GM18517 (cell line): ENCODE data around the gene POLN.
A peak's percentile ranks its signal among the peaks of the same experiment; 100 is the strongest.

ENCODE experiments used
- ATAC-seq: cut with Tn5 transposase; IDR thresholded peaks from one replicate; pipeline ENCODE4 v1.9.1; 2021; ENCODE audit warnings: mild to moderate bottlenecking, moderate library complexity; ENCODE audit not compliant: unreplicated experiment

The POLN gene

DNA sequence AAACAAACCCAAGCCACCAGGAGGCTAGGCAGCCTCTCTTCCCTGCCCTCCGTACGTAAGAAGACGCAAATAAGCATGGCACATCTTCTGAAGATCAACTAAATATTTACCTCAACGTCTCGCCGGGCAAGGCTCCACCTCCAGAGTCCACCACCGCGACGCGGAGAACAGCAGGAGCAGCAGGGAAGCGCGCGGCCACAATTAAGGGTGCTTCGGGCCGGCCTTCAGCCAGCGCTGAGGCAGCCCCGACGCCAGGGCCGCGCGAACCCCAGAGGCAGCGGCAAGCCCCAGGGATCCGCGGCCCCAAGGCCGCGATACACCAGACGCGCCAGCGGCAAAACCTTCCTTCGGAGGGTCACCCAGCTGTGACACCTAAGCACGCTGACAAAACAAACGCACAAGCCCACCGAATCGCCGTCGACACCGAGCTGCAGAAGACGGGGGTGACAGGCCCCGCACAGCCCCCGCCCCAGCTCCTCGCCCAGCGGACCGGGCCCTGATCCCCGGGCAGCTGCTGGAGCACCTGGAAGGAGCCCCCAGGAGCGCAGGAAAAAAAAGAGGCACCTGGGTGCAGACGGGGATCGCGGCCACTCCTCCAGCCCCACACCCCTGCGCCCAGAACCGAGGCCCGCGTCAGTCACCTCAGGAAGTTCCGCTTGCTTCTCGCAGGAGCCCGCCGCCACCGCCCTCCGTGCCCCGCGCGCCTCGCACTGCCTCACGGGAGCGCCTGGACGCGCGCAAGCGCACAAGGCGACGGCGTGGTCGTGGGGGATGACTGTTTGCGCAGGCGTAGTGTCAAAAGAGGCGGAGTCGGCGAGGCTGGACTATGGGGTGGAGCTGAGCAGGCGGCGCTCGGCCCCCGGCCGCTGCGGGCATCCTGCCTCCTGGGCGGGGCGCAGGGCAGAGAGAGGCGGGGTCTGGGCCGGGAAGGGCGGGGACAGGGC is at the start of gene POLN, which contains the start of gene HAUS3:
Gene POLN, minus strand, starts transcription at position 712 of the 944 bp plus-strand sequence. CDS start 12,890 bp downstream, outside the sequence.
Gene HAUS3, minus strand, starts transcription at position 712 of the 944 bp plus-strand sequence. CDS start 1,175 bp downstream, outside the sequence.
- peak; percentile 73 for ATAC-seq

DNA sequence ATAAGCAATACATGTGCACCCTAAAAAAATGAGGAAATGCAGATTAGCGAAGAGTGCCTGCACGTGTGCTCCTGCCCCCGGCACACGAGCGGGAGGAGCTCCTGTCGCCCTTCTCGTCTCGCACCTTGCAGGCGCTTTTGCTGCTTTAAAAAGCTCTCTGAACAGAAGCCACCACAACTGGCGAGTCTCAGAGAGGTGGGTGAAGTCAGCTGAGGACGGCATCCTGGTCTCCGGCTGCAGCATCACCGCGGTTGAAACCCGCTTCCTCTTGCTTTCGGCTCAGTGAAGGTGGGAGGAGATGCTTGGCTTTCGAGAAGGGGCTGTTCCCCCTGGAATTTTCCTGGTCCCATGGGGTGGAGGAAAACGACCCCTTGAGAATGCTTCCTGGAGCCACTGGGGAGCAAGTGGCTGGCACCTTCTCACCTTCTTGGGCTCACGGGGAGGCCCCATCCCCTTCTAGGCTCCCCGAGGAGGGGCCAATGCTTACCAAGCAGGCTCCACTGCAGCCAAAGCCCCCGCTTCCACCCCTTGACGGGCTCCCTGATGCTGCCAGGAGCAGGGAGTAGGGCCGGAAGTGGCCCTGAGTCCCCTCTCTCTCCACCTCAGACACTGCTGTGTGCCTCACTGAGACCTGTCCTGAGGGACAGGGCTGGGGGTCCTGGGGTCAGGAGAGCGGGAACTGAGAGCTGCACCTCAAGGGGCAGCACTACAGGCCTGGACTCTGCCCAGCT is 49.2 kb upstream of the POLN start:
- ATAC-seq = no peak

DNA sequence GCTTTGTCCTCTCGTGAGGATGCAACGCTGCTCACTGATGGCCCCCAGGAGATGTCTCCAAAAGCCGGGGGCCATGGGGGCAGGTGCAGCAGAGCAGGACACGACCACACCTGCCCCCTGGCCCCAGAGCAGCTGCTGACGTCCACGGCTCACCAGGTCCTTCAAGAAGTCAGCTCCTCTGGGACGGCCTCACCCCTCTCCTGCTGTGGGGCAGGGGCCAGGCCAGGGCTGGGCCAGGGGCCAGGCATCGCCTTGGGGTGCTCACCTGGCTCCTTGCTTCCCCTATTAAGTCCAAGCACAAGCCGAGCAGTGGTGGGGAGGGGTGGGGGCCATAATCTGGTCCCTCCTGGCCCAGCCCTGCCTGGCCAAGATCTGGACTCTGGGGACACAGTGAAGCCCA is 48.6 kb upstream of the POLN start:
- no peak for ATAC-seq

DNA sequence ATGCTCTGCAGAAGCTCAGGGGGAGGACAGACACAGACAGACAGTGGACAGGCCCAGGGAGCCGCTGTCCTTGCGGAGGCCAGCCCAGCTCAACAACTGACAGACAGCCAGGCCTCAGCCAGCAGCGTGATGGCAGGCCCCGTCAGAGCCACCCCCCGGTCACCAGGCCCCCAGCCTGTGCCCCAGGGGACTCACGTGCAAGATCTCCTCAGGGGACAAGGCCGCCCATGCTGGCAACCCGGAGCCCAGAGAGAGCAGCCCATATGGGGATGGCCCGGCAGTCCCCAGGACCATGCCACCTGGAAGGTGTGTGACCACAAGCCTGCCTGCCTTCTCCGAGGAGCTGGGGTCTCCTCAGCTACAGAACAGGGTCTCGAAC is 48.0 kb upstream of the POLN start:
- no peak for ATAC-seq

DNA sequence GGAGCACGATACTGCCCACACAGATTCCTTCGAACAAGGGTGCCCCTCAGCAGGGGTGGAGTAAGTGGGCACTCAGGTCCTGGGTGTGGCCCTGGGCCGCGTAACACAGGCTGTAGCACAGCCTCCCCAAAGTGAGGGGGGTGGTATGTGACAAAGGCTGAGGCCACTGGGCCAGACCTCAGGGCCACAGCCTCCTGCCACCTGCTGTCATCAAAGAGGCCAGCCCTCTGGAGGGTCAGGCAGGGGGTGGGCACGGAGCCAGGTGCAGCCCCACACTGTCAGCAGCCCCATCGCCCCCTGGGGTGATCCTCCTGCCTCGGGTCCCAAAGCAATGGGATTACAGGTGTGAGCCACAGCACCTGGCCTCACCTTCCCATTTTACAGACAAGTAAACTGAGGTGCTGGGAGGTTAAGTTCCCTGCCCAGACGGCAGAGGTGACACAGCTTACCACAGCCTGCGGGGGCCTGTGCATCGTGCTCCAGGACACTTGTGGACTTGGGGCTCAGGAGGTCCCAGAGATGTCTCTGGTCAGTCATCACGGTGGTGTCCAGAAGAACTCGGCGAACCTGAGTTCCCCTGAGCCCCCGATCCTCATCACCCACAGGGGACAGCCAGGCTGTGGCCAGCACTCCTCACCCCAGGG is 47.5 kb upstream of the POLN start:
- no peak for ATAC-seq

DNA sequence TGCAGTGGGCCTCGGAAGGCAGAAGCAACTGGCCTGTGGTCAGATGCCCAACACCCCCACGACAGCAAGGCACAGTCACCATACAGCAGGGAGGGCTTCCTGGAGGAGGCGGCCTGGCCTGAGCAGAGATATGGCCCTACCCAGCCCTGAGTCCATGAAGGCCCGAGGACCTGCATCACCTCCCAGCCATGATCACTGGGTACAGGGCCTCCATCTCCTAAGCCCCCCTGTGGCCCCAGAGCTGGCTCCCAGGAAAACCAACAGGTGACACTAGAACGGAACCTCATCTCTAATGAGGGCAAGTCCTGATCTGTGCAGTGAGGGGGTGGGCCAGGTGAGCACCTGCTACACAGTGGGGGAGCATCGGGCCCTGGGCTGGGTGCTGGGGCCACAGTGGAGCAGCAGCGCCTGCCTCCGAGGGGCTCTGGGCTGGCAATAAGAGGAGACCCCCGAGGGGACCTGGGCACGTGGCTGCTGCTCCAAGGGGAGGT is 46.2 kb upstream of the POLN start:
- no peak for ATAC-seq

DNA sequence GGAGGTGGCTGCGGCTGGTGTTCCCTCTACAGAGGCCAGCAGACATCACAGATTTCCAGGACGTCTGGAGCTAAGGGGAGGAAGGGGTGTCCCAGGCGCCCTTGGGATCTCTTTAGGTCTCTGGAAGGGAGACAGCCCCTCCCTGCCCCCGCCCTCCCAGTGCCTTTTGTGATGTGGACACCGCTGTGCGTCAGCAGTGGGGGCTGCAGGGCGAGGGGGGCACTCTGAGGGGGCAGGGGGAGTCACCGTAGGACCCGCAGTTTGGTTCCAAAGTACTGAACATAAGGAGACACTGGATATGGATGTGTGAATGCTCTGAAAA is 45.6 kb upstream of the POLN start:
- ATAC-seq = no peak

DNA sequence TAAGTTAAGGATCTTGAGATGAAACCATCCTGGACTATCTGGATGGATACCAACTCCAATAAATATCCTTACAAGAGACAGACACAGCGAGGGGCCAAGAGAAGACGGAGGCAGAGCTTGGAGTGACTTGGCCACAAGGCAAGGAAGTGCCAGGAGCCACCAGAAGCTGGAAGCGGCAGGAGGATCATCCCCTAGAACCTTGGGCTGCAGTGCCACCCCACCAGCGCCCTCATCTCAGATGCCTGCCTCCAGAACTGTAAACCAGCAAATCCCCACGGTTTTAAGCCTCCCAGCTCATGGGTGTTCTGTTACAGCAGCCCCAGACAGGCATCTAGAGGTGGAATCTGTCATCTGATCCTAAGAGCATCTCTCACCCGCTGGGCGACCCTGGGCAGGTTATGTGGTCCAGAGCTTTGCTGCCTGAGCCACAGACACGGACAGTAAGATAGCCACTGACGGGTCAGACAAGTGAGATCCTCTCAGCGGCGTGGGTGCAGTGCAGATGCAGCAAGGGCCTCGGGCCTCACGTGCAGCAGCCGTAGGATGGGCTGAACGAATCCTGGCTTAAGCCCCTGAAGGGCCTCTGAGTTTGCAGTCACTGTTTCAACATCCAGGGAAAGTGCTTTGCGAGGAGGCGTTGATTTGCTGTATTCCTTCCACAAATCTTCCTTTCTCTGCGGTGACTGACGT is 45.1 kb upstream of the POLN start:
- ATAC-seq = no peak

DNA sequence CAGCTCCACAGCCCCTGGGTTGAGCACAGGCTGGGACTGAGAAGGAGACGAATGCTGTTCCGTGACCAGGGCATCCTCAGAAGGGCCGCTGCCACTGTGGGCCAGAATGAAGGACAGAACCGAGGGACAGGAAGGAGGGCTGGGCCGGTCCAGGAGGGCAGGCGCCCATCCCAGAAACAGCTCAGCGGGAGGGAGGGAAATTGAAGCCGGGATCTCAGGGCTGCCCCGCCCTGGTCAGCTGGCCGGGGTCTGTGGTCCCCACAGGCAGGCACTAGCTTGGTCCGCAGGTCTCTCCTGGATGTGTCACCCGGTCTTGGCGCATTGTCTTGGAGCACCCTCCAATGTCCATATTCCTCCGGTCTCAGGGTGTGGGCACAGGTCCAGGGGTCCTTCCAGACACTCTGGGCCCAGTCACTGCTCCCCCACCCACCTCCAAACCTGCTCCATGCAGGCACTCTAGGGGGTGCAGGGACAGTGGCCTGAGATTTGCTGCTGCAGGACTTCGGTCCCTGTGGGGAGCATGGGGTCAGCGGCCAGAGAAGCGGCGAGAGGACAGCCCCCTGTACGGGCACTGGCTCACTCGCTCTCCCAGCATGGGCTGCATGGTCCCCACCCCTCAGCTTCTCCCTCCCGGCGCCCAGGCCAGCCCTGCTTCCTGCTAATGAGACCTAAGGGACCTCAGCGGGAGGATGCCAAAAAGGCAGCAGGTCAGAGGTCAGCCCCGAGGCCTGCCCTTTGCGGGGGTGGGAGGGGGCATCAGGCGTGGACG is 43.9 kb upstream of the POLN start:
- ATAC-seq = no peak

DNA sequence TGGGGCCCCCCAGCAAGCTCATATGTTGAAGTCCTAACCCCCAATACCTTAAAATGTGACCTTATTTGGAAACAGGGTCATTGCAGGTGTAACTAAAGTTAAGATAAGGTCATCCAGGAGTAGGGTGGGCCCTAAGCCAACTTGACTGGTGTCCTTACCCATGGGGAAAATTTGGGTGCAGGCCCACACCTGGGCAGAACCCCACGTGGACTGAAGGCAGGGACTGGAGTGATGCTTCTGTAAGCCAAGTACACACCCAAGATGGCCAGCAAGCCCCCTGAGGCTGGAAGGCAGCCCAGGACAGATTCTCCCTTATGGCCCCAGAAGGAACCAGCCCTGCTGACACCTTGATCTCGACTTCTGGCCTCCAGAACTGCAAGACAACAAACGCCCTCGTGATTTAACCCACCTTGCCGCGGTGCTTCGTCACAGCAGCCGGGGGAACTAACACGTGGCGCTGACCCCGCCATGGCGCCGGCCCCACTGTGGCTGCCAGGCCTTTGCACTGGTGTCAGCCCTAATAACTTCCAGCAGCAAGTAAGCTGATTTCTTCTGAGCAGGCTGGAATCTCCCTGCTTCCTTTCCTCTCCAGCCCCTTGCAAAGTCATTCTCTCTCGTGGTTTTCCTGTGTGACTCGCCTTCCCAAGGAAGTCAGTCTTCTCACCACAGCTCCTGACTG is 43.2 kb upstream of the POLN start:
- ATAC-seq = no peak

DNA sequence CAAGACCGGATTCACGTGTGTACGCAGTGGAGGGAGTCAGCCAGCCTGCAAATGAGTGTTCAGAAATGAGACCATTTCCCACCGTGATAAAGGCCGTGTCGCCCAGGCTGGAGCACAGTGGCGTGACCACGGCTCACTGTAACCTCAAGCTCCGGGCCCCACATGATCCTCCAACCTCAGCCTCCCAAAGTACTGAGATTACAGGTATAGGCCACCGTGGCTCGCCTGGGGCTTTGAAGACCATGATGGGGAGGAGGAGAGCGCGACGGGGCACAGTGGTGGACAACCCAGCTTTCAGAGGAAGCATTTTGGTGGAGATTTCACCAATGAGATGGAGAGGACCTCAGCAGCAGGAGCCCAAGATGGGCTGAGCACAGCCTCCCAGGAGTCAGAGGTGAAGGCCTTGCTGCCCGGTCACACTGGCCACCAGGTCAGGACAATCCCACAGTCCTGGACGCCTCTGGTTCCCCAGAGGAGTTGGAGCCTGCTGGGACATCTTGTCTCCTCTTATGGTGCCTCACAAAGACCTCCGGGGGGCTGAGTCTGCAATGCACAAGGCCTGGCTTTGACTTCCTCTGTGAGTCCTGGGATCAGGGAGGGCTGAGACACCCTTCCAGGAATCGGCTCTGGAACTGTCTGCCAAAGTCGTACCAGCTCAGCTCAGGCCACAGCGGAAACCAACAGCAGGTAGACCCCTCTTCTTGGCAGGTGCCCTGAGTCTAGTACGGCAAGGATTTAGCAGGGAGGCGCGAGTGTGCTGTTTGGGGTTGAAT is 42.4 kb upstream of the POLN start:
- ATAC-seq = no peak

DNA sequence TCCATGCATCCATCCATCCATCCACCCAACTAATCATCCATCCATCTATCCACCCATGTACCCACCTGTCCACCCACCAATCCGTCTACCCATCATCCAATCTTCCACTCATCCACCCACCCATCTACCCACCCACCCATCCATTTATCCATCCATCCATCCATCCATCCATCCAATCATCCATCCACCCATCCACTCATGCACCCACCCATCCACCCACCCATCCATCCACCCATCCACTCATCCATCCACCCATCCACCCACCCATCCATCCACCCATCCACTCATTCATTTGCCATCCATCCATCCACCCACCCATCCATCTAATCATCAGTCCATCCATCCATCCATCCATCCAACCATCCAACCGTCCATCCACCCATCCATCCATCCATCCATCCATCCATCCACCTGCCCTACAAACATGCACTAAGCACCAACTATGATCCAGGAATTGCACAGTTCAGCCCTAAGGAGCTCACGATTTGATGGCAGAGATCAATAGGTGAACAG is 41.3 kb upstream of the POLN start:
- no peak for ATAC-seq

DNA sequence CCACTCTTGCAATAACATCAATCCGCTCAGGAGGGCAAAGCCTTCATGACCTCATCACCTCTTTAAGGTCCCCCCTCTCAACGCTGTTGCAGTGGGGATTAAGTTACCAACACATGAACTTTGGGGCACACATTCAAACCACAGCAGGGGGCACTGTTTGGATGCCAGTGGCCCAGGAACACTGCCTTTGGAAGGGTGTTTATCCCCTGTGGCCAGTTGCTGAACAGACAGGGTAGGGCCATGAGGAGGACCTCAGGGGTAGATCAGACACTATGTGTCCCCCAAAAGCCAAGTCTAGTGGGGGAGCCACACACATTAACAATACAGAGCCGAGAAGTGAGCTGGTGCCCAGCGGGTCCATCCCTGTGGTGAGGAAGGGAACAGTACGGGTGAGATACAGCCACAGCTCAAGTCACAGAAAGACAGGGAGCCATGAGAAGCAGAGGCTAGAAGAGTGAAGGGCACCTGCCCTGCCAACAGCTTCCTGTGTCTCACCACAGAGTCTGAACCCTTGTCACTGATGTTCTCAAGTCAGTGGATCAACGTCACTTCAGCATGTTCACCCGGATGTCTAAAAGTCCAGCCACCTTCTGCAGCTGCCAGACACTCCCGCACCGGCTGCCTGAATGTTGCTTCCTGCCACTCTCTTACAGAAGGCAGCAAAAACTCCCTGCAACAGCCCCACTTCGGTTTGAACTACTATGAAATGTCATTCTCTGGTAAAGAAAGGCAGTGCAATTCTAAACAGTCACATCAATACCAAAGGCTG is 39.8 kb upstream of the POLN start:
- ATAC-seq = peak; percentile 82

DNA sequence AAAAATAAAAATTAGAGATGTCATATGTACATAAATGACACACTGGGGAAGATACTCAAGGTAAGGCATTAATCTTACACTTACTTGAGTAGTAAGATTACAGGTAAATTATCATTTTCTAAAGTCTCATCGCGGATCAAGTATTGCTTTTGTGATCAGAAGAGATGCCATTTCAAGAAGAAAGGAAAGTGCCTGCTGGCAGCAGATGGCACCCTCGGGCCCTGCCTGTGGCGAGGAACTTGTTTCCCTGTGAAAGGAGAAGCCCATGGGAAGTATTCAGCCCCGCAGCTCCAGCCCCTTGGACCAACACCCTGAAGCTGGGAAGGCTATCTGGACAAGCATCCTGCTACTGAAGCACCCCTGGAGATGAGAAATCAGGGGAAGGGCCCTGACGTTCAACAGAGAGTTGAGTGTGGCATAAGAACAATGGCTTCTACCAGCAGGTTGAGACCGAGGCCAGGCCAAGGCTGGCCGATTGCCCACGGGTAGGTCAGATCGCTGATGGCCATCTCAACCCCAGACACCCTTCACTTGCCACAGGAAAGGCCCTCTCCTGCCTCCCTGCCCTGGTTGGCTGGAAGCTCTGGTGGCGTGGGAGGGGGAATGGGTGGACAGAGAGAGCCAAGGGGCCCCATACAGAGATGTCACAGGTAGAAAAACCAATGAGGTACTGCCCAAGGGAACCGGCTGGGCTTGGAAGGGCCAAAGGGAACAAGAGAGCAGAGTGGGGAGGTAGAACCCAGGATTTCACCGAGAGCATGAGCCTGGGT is 38.8 kb upstream of the POLN start:
- no peak for ATAC-seq

DNA sequence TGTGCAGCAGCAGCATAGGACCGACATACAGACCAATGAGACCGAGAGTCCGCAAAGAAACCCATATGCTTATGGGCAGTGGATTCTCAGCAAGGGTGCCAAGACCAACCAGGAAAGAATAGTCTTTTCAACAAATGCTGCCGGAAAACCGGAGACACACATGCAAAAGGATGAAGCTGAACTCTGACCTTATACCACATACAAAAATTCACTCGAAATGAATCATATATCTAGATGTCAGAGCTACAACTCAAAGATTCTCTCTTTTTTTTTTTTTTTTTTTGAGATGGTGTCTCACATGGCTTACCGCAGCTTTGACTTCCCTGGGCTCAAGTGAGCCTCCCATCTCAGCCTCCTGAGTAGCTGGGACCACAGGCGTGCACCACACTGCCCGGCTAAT is 36.0 kb upstream of the POLN start:
- no peak for ATAC-seq

DNA sequence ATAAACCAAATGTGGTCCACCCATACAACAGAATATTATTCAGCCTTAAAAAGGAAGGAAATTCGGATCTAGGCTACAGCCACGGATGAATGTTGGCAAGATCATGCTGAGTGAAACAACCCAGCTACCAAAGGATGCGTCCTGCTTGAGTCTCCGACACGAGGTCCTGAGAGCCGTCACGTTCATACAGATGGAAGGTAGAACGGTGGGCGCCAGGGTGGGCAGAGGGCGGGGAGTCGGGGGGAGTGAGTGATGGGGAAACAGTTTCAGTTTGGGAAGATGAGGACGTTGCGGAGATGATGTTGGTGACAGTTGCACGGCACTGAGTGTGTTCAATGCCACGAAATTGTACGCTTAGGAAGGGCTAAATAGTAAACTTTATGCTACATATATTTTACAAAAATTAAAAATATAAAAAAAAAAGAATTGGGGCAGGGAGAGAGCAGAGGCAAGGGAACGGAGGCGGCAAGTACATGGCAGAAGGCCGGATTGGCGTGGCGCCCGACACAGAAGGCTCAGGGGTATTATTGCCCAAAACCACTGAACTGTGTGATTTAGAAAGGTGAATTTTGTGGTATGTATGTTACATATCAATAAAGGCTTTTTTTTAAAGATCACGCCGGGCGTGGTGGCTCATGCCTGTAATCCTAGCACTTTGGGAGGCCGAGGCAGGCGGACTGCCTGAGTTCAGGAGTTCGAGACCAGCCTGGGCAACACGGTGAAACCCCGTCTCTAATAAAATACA is 34.8 kb upstream of the POLN start:
- ATAC-seq = no peak
